ENCODE results near the gene DGKI.

The DGKI gene

GRCh38 chr7:137787301-137787976 lies 59.3 kb downstream of the DGKI start:
- no peak for DNase-seq (ENCODE audit: low spot score)

GRCh38 chr7:137778511-137778910 lies 68.3 kb downstream of the DGKI start:
- DNase-seq (ENCODE audit: low spot score): no peak

GRCh38 chr7:137774793-137775201 lies 72.0 kb downstream of the DGKI start:
- peak; percentile 33 for DNase-seq (ENCODE audit: low spot score)

DNA sequence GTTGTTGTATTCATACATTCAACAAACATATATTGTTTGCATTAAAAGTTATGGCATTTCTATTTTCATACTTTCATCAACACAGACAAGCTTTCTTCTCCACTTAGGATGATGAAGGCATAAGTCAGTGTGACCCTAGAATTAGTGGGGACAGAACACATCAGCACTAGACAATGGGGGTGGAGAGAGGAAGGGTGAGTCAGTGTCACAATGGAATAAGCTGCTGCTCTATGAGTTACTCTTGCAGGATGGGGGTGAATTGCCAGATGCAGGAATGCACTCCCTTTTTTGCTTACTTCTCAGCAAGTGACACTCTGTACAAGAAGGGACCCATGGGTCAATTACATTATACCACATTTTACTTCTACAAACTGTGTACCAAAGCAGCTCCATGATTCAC lies 74.0 kb downstream of the DGKI start:
- peak; percentile 70 for DNase-seq (ENCODE audit: low spot score)

GRCh38 chr7:137772316-137772715 lies 74.5 kb downstream of the DGKI start:
- no peak for DNase-seq (ENCODE audit: low spot score)

- DNase-seq (ENCODE audit: low spot score): peak; percentile 70
Measured at GRCh38 chr7:137771679-137772078, 75.1 kb downstream of the DGKI start.

DNA sequence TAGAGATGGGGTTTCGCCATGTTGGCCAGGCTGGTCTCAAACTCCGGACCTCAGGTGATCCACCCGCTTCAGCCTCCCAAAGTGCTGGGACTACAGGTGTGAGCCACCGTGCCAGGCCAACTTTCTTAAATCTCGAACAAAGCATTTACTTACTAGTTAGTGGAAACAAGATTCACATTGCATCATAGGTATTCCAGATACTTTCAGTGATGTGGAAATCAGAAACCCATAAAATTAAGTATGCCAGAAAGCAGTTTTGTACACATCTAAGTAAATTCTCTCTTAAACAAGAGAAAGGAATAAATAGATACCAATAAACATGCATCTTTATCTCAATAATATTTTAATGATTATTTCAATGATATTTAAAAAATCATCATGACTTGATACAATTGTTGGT lies 75.5 kb downstream of the DGKI start:
- DNase-seq (ENCODE audit: low spot score): no peak

- DNase-seq (ENCODE audit: low spot score): peak; percentile 55
Measured at GRCh38 chr7:137768366-137768765, 78.4 kb downstream of the DGKI start.

DNA sequence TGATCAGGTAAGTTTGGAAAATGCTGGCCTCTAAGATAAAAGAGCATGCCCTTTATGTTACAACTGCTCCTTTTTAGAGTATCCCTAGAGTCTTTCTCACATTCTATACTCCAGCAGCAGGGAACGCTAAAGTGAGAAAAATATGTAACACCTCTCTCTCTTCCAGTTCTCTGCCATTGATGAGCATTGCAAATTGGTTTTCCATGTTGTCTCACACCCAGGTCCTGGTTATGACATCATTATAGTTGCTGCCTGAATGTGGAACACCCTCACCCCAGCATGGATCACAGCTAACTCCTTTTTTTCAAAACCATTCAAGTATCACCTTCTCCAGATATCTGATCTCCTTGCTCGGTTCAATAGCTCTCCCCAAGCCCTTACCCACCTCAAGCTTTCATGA lies 84.4 kb downstream of the DGKI start:
- no peak for DNase-seq (ENCODE audit: low spot score)

DNA sequence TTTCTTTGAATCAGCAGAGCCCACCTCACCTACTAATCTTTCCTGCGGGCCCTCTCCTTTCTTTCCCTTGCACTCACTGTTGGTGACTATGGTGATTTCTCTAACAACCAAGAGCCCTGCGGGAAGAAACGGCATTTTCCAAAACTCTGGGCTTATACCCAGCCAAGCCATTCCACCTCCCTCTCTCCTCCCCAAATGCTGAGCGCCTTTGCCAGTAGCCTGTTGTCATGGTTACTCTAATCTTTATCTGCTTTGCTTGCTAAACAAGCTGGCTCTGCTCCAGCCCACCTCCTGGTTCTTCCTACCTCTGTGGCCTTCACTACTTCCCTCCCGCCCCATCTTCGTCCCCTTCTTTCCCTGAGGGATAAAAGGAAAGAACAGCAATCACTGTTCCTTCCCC lies 86.7 kb downstream of the DGKI start:
- DNase-seq (ENCODE audit: low spot score): no peak

GRCh38 chr7:137757146-137757925 lies 89.4 kb downstream of the DGKI start:
- peak; percentile 32 for DNase-seq (ENCODE audit: low spot score)

DNA sequence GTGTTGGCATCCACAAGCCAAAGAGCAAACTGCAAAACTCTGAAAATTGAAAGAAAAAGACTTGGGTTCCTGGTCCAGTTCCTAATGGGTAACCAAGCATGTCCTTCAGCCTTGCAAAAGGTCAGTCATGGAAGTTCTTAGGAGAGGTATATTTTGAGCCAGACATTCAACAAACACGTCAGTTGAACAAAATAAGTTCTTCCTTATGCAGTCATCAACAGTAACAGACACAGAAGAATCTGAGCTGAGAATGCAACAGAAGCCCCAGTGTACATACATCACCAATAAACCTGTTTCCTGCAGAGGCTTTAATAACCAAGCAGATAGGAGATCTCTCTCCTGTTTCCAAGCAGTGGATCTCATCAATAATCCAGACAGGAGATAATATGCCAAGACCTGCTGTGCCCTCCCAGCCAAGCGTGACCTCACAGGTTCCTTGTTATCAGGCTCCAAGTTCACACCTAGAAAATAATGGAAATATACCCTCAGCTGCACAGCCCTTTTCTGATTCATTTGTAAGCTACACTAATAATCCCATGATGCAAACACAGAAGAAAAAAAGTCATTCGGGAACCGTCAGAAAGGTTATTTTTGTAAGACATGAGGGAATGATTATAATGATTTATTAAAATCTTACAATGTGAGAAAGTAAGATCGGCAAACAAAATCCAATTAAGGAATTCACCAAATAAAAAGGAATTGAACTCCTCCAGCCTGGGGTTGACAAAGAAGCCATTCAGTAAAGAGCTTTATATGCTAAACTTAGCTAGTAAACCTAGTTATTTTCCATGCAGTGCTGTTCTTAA lies 90.7 kb downstream of the DGKI start:
- no peak for DNase-seq (ENCODE audit: low spot score)

DNA sequence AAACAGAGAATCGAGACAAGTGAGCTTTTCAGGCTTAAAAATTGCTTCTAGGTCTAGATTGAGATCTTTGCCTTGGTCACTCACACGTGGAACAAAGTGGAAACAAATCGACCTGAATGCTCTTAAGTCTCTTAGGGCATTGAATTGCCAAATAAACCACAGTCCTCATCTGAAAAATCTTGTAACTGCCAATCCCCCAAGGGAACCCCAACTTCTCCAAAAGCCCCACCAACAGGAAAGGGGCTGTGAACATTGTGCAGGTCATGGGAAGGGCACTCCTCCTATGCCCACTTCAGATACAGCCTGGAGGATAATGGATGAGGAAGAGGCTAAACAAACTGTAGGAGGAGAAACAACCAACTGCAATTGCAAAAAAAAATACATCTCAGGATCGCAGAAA lies 91.3 kb downstream of the DGKI start:
- no peak for DNase-seq (ENCODE audit: low spot score)

GRCh38 chr7:137753948-137754851 lies 92.6 kb downstream of the DGKI start:
- peak; percentile 23 for DNase-seq (ENCODE audit: low spot score)

DNA sequence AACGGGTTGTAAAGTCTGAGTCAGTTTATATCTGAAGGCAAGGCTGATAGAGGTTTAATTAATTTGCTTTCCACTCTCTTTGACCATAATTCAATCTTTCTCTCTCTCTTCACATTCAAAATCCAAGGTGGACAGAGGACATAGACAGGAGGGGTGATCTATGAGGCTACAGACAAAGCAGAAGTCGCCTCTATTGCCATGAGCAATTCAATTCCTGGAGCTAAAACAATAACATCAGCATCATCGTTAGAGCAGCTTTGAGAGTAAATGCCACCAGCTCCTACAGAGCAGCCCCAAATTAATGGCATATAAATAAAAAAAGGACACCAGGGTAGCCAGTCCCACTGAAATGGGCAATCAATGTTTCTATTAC lies 93.2 kb downstream of the DGKI start:
- DNase-seq (ENCODE audit: low spot score): no peak

DNA sequence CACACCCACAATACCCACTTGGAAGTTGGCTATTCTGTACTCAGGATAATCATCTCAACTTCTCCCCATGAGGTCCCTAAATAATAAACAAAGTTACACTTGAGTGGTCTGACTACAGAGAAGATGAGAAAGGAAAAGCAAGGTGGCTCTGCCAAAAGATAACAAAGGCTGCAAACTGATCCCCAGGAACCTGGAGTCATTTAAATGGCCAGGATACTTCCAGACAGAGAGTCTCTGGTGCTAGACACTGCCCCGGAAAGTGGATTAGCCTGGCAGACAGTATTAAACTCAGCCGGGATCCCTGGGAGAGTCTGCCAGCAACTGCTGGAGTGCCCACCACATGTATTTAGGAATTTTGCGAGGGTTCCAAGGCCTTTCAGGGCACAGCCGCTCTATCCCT lies 93.7 kb downstream of the DGKI start:
- DNase-seq (ENCODE audit: low spot score): no peak

GRCh38 chr7:137751361-137752009 lies 95.3 kb downstream of the DGKI start:
- no peak for DNase-seq (ENCODE audit: low spot score)

DNA sequence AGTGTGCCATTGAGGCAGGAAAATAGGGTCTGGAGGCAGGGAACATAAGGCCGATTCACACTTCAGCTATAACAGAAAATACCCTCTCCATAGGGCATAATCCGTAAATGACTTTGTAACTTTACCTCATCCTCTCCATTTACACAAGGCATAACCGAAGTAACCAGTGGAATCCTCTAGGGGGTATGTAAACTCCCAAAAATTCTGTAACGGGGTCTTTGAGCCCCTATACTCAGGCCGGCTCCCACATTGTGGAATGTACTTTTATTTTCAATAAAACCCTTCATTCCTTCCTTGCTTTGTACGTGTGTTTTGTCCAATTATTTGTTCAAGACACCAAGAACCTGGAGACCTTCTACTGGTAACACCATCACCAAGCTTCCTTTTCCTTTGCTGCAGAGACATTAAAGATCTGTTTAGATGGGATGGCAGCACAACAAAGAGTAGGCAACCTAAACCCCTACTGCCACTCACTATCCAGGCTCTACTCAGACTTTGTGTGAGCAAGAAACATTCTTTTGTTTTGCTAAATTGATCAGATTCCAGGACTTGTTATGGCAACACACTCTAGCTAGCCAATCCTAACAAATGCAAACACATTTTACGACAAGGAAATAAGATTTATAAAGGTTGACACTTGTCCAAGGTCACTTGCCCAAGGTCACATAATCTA lies 99.3 kb downstream of the DGKI start:
- peak; percentile 18 for DNase-seq (ENCODE audit: low spot score)

- DNase-seq (ENCODE audit: low spot score): no peak
Measured at GRCh38 chr7:137743021-137743420, 103.8 kb downstream of the DGKI start.

- no peak for DNase-seq (ENCODE audit: low spot score)
Measured at GRCh38 chr7:137742051-137742450, 104.7 kb downstream of the DGKI start.

DNA sequence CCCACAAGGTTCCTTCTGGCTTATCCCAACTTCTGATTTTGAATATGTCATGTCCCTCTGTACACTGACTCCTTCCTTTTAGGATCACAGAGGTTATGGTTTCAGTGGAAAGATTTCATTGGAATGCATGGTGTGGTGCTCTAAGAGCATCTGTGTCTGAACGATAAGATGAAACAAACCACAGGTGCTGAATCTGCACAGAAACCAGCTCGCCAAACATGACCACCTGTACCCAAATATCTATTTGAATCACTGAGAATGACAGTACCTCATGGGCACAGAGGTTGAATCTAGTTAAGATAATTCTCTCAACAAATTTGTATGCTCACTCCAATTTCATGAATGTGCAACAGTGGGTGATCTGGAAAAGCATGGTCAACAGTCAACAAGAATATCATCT lies 105.3 kb downstream of the DGKI start:
- DNase-seq (ENCODE audit: low spot score): no peak
